PC-3 (cell line): ENCODE results near the gene TMEM130. TPM values are rescaled to one million over a fixed set of nuclear protein-coding genes. Genes with fewer than 3 reads are reported as not detected.

Source experiments
- ATAC-seq: fragments of 200-7000 bp; cut with Tn5 transposase; 2 replicates; pipeline ENCODE4 v1.9.1; 2020; ENCODE audit warnings: mild to moderate bottlenecking, moderate library complexity
- BruUV-seq: library from RNA; stranded (reverse); fragments of 400-500 nt; replicated peaks from 2 replicates; lab custom pipeline; 2021; lab: Mats Ljungman, UMichigan
- CTCF ChIA-PET: fragments of 300-600 bp; sonication (Branson Sonifier 250); formaldehyde crosslinking; loops from one replicate; lab custom pipeline; 2022; ENCODE audit warnings: antibody characterized with exemption; lab: Charles Lee
- POLR2A ChIA-PET: fragments of 300-600 bp; sonication (Branson Sonifier 250); formaldehyde crosslinking; loops from one replicate; lab custom pipeline; 2022; ENCODE audit warnings: antibody characterized with exemption; ENCODE audit not compliant: unreplicated experiment; lab: Charles Lee
- DNase-seq: peaks from one replicate; pipeline ENCODE4 v3.0.0-alpha.2; 2015
- H2AFZ ChIP-seq: fragments of 300-600 bp; sonication (generic); 2 replicates; pipeline ENCODE4 v1.6.0; 2016; ENCODE audit warnings: antibody characterized with exemption, low read length
- H3F3A ChIP-seq: fragments of 300-600 bp; sonication (generic); one replicate; pipeline ENCODE4 v1.6.0; 2017; ENCODE audit warnings: antibody characterized with exemption, low read length, control low read depth, mild to moderate bottlenecking; ENCODE audit not compliant: unreplicated experiment
- H3K27ac ChIP-seq: fragments of 300-600 bp; sonication (generic); 2 replicates; pipeline ENCODE4 v1.5.1; 2016; ENCODE audit warnings: mild to moderate bottlenecking, low read length
- H3K27me3 ChIP-seq: fragments of 300-600 bp; sonication (generic); 2 replicates; pipeline ENCODE4 v1.6.1; 2016; ENCODE audit warnings: low read length, mixed read lengths
- H3K36me3 ChIP-seq: fragments of 300-600 bp; sonication (generic); 2 replicates; pipeline ENCODE4 v1.6.1; 2016; ENCODE audit warnings: low read depth, mixed run types, low read length, mixed read lengths
- H3K4me1 ChIP-seq: fragments of 300-600 bp; sonication (generic); 2 replicates; pipeline ENCODE4 v1.5.1; 2016; ENCODE audit warnings: low read length; ENCODE audit not compliant: insufficient read depth
- H3K4me2 ChIP-seq: fragments of 300-600 bp; sonication (generic); 2 replicates; pipeline ENCODE4 v1.6.0; 2016; ENCODE audit warnings: low read length
- H3K4me3 ChIP-seq: fragments of 300-600 bp; sonication (generic); 2 replicates; pipeline ENCODE4 v1.5.1; 2016; ENCODE audit warnings: mild to moderate bottlenecking, low read length, mixed read lengths
- H3K79me2 ChIP-seq: fragments of 300-600 bp; sonication (generic); 2 replicates; pipeline ENCODE4 v1.6.1; 2017; ENCODE audit warnings: low read length, mixed read lengths
- H3K9ac ChIP-seq: fragments of 300-600 bp; sonication (generic); 2 replicates; pipeline ENCODE4 v1.6.0; 2016; ENCODE audit warnings: mild to moderate bottlenecking, low read length
- H3K9me2 ChIP-seq: fragments of 300-600 bp; sonication (generic); replicated peaks from 2 replicates; pipeline ENCODE4 v1.6.1; 2016; ENCODE audit warnings: mixed run types, low read length, mixed read lengths
- H3K9me3 ChIP-seq: fragments of 300-600 bp; sonication (generic); 2 replicates; pipeline ENCODE4 v1.6.1; 2016; ENCODE audit warnings: low read length, mixed read lengths
- H4K20me1 ChIP-seq: fragments of 300-600 bp; sonication (generic); 2 replicates; pipeline ENCODE4 v1.6.1; 2016; ENCODE audit warnings: low read length, mixed read lengths
- CTCF ChIP-seq: fragments of 300-600 bp; sonication (generic); conservative IDR thresholded peaks from 2 replicates; pipeline ENCODE4 v1.5.1; 2017; ENCODE audit warnings: antibody characterized with exemption, low read depth, mild to moderate bottlenecking, low read length
- EZH2 ChIP-seq: fragments of 300-600 bp; sonication (generic); IDR thresholded peaks from one replicate; pipeline ENCODE4 v1.6.1; 2017; ENCODE audit warnings: antibody characterized with exemption, mild to moderate bottlenecking, low read length; ENCODE audit not compliant: unreplicated experiment
- EZH2phosphoT487 ChIP-seq: fragments of 300-600 bp; sonication (generic); IDR thresholded peaks from 2 replicates; pipeline ENCODE4 v1.6.1; 2018; ENCODE audit warnings: mild to moderate bottlenecking, antibody characterized with exemption, low read length, borderline replicate concordance
- intact Hi-C: fragments of 100-400 bp; cut with micrococcal nuclease; formaldehyde crosslinking; loops from 2 replicates; pipeline ENCODE4 v1.9.0; 2023
- total RNA-seq: library from RNA; depleted of rRNA; stranded (reverse); fragments of >200 nt; gene quantifications from 2 replicates; pipeline ENCODE4 v1.2.3, GENCODE V29; 2014

TMEM130 gene
- total RNA-seq, 1 experiment from 2014 or later = not detected

- ATAC-seq = no peak
- Histone ChIP-seq H3K4me2 (no peak overlapping the region), H3K36me3 (peaks cover 37% of the 10 kb centered on the region), H2AFZ (no peak overlapping the region), H3K9me2 (no peaks in the 10 kb centered on the region), H4K20me1 (0 out of 2 replicates have a peak, but pooled peaks cover 3% of the 10 kb centered on the region), H3K27ac (no peak overlapping the region), H3K79me2 (no peaks in the 10 kb centered on the region), H3K9me3 (no peaks in the 10 kb centered on the region), H3K4me1 (peaks cover 6% of the 10 kb centered on the region; the same call in 1 of the 2 replicates), H3K9ac (no peak overlapping the region), H3K4me3 (no peak overlapping the region), H3F3A (no peaks in the 10 kb centered on the region), H3K27me3 (no peaks in the 10 kb centered on the region)
- POLR2A ChIA-PET = no interaction called here
- CTCF ChIA-PET = no interaction called here
- BruUV-seq = no TSS peak
- intact Hi-C loops = no loop called here
- no peak for TF ChIP-seq CTCF
- TF ChIP-seq EZH2phosphoT487 = no peak
- no peak for TF ChIP-seq EZH2
- no peak for DNase-seq
Measured at GRCh38 chr7:98909487-98909886, 39.7 kb upstream of the TMEM130 start.

GRCh38 chr7:98908585-98908984, 38.8 kb upstream of the TMEM130 start:
- ATAC-seq (no peak), DNase-seq (no peak)
- intact Hi-C loops = no loop called here
- H2AFZ ChIP-seq = no peak overlapping the region
- no peak for TF ChIP-seq CTCF
- no peak for TF ChIP-seq EZH2
- TF ChIP-seq EZH2phosphoT487 = no peak
- no peaks in the 10 kb centered on the region for H4K20me1 ChIP-seq
- H3F3A ChIP-seq = no peaks in the 10 kb centered on the region
- ChIA-PET CTCF (no interaction called here), POLR2A (no interaction called here)
- H3K27ac ChIP-seq = no peak overlapping the region
- peaks cover 39% of the 10 kb centered on the region for H3K36me3 ChIP-seq
- H3K79me2 ChIP-seq = no peaks in the 10 kb centered on the region
- no peak overlapping the region for H3K4me3 ChIP-seq
- no peak overlapping the region for H3K4me2 ChIP-seq
- H3K27me3 ChIP-seq = no peaks in the 10 kb centered on the region
- peaks cover 5% of the 10 kb centered on the region; the same call in 1 of the 2 replicates for H3K4me1 ChIP-seq
- H3K9me2 ChIP-seq = no peaks in the 10 kb centered on the region
- BruUV-seq = no TSS peak
- no peak overlapping the region for H3K9ac ChIP-seq
- no peaks in the 10 kb centered on the region for H3K9me3 ChIP-seq

DNA sequence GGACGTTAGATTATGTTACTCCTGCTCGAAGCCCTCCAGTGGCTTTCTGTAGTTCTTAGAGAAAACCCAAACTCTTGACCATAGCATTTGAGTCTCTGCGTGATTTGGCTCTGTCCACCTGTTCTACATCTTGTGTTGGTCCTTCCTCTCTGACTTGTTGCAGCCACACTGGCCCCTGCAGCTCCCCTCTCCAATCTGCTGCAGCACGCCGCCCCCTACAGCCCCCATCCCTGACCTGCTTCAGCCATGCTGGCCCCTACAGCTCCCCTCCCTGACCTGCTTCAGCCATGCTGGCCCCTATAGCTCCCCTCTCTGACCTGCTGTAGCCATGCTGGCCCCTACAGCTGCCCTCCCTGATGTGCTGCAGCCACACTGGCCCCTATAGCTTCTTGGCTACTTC, 37.8 kb upstream of the TMEM130 start:
- no peak overlapping the region for H3K4me2 ChIP-seq
- no peaks in the 10 kb centered on the region for H3K9me3 ChIP-seq
- no peaks in the 10 kb centered on the region for H3K27me3 ChIP-seq
- H3K36me3 ChIP-seq = peaks cover 43% of the 10 kb centered on the region
- no peaks in the 10 kb centered on the region for H3F3A ChIP-seq
- no peaks in the 10 kb centered on the region for H4K20me1 ChIP-seq
- DNase-seq (no peak), ATAC-seq (no peak)
- H3K79me2 ChIP-seq = no peaks in the 10 kb centered on the region
- no peak overlapping the region for H3K27ac ChIP-seq
- intact Hi-C loops = no loop called here
- no peak overlapping the region for H2AFZ ChIP-seq
- POLR2A ChIA-PET = no interaction called here
- no peak overlapping the region for H3K9ac ChIP-seq
- no TSS peak for BruUV-seq
- CTCF ChIA-PET = no interaction called here
- H3K4me1 ChIP-seq = no peaks in the 10 kb centered on the region
- TF ChIP-seq CTCF (no peak), EZH2 (no peak), EZH2phosphoT487 (no peak)
- no peak overlapping the region for H3K4me3 ChIP-seq
- no peaks in the 10 kb centered on the region for H3K9me2 ChIP-seq
